ENCODE measurements around the gene CHAT. TPM values are rescaled to one million over a fixed set of nuclear protein-coding genes. Genes with fewer than 3 reads are reported as not detected.

The CHAT gene
- total RNA-seq, 4 donors from 2014 or later = not detected

- H3K36me3 ChIP-seq = no peaks in the 10 kb centered on the region
- 48 to 59% methylated on average over 13 of the region's 13 CpGs for WGBS, 2 donors
- no peak overlapping the region for H3K4me3 ChIP-seq (replicated peaks in 1 of 3)
- H3K27me3 ChIP-seq = no peaks in the 10 kb centered on the region
- TF ChIP-seq POLR2A (IDR thresholded peaks at IDR 0.05) (no peak), CTCF (IDR thresholded peaks at IDR 0.05) (no peak)
- no peaks in the 10 kb centered on the region for H3K9me3 ChIP-seq
- no peak overlapping the region for H3K27ac ChIP-seq
- no peak for DNase-seq
- intact Hi-C loops (cut with DNase I) = no loop called here
- no peaks in the 10 kb centered on the region for H3K4me1 ChIP-seq
Measured at GRCh38 chr10:49633327-49634068, 19.7 kb downstream of the CHAT start.

GRCh38 chr10:49634069-49634660 is 20.3 kb downstream of the CHAT start:
- no peak overlapping the region for H3K27ac ChIP-seq
- no peaks in the 10 kb centered on the region for H3K9me3 ChIP-seq
- no peaks in the 10 kb centered on the region for H3K36me3 ChIP-seq
- H3K4me3 ChIP-seq (replicated peaks in 1 of 3) = no peak overlapping the region
- WGBS, 2 donors = 75 to 84% methylated on average over 7 to 8 of the region's 8 CpGs
- DNase-seq = no peak
- intact Hi-C loops (cut with DNase I) = no loop called here
- TF ChIP-seq POLR2A (IDR thresholded peaks at IDR 0.05) (no peak), CTCF (IDR thresholded peaks at IDR 0.05) (no peak)
- H3K4me1 ChIP-seq = no peaks in the 10 kb centered on the region
- no peaks in the 10 kb centered on the region for H3K27me3 ChIP-seq

GRCh38 chr10:49642311-49642710 is 28.5 kb downstream of the CHAT start:
- Histone ChIP-seq H3K4me1 (no peaks in the 10 kb centered on the region), H3K27ac (no peak overlapping the region), H3K36me3 (no peaks in the 10 kb centered on the region), H3K4me3 (replicated peaks in 1 of 3) (no peak overlapping the region), H3K27me3 (no peaks in the 10 kb centered on the region), H3K9me3 (no peaks in the 10 kb centered on the region)
- no peak for DNase-seq
- WGBS, 2 donors = 93 to 95% methylated on average over 2 of the region's 3 CpGs
- TF ChIP-seq POLR2A (IDR thresholded peaks at IDR 0.05) = no peak
- no peak for TF ChIP-seq CTCF (IDR thresholded peaks at IDR 0.05)
- intact Hi-C loops (cut with DNase I) = no loop called here

GRCh38 chr10:49643241-49644034 is 29.6 kb downstream of the CHAT start:
- Histone ChIP-seq H3K9me3 (no peaks in the 10 kb centered on the region), H3K27ac (no peak overlapping the region), H3K4me1 (no peaks in the 10 kb centered on the region), H3K4me3 (replicated peaks in 1 of 3) (no peak overlapping the region), H3K36me3 (no peaks in the 10 kb centered on the region), H3K27me3 (no peaks in the 10 kb centered on the region)
- intact Hi-C loops (cut with DNase I) = no loop called here
- TF ChIP-seq CTCF (IDR thresholded peaks at IDR 0.05) (no peak), POLR2A (IDR thresholded peaks at IDR 0.05) (no peak)
- no peak for DNase-seq
- 81 to 90% methylated on average over 4 to 5 of the region's 5 CpGs for WGBS, 2 donors
